KBM-7 (cell line): ENCODE data around the gene SGIP1.

Experiments
- DNase-seq: peaks from one replicate; pipeline ENCODE4 v3.0.0-alpha.2; 2015
- in situ Hi-C: fragments of 300-500 bp; cut with MboI; formaldehyde crosslinking; loops from 2 replicates; pipeline ENCODE4 v1.14.3; 2020; ENCODE audit warnings: low sequenced_read_pairs, low pct_unique_long_range_greater_than_20kb, mixed read lengths

Gene SGIP1

DNA sequence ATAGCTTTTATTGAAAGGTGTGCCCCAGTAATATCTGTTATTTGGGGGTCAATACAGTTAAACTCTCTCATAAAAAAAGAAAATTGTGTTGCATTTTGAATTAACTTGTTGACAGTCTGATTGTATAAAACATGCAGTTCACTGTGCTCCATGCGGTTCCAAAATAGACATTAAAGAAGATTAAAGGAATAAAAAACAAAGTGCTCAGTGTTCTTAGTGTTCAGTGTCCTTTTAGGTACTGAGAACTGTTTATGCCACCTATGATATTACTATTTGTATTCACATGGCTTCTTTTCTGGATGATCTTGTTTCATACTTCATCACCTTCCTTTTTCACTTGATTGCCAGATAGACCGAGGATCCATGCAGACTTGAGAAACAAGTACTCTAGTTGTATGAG is 15.3 kb upstream of the SGIP1 start:
- DNase-seq = no peak
- in situ Hi-C loops = no loop called here

- no peak for DNase-seq
- in situ Hi-C loops = no loop called here
Measured at GRCh38 chr1:66519992-66520391, 14.0 kb upstream of the SGIP1 start.

GRCh38 chr1:66520655-66521054 is 13.3 kb upstream of the SGIP1 start:
- no peak for DNase-seq
- in situ Hi-C loops = no loop called here

GRCh38 chr1:66521721-66522365 is 12.1 kb upstream of the SGIP1 start:
- in situ Hi-C loops = no loop called here

GRCh38 chr1:66523562-66523961 is 10.4 kb upstream of the SGIP1 start:
- no peak for DNase-seq
- in situ Hi-C loops = no loop called here

More at GRCh38 chr1:66521721-66522365, 12.1 kb upstream of the SGIP1 start:
- DNase-seq = no peak

DNA sequence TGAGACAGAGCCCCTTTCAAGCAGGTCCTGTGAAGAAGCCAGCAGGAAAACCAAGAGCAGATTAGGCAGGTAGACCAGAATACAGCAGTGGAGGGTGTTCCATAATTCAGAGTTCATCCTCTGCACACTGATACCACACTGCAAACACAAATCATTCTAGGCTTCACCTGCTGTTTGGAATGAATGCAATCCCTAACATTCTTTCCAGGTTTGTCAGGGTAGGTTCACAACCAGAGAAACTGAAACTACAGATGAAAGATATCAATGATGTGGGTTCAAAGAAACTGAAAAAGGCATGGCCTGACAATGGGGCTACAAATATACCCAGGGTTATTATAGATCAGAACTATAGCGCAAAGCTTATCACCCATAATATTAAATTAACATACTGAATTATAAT is 8.9 kb upstream of the SGIP1 start:
- no peak for DNase-seq
- in situ Hi-C loops = no loop called here

DNA sequence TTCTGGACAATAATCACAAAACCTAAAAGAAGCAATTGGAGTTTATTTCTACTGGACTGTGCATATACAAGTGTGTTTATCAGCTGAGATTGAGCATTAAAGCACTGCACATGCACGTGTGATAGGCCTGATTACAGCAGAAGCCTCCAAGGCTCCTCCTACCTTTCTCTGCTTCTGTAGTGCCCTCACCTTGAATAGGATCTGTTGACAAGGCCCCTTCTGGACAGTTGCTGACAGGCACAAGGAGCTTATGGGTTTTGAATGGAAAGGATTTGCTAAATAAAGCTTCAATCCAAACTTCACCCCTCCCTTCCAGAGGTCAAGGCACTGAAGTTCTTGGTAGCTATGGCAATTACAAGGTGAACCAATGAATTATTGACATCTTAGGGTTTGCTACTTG is 7.9 kb upstream of the SGIP1 start:
- in situ Hi-C loops = no loop called here

DNA sequence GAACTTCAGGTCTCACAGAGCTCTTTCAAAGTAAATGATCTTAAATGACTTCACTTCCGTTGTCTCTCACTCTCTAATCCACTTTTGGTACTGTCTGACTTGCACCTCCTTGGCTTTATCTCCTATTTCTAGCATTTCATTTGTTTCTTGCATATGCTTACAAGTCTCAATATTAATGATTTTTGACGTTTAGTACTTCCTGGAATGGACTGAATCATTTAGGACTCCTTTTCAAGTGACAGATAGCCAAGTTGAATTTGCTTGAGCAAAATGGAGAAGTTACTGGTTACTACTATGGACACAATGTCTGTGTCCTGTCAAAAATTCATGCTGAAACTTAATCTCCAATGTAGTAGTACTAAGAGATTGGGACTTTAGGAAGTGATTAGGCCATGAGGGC is 7.0 kb upstream of the SGIP1 start:
- in situ Hi-C loops = no loop called here

More for the DNA sequence above, 7.9 kb upstream of the SGIP1 start:
- DNase-seq = no peak

DNA sequence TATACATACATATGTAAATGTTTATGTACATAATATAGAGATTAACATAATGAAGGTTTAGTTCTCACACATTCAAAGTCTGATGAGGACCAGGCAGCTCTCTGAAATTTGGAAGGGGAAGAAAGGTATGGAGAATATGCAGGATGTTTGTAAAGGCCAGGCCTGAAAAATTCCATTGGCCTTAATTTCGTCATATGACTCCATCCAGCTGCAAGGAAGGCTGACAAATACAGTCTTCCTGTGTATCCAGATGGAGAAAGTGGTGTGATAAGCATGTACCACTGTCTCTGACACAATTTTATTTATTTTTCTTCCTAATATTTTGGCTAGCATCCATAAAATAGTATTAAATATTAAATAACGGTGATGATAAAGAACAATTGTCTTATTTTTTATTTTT is 6.3 kb upstream of the SGIP1 start:
- in situ Hi-C loops = no loop called here
- DNase-seq = no peak

More for the DNA sequence above, 7.0 kb upstream of the SGIP1 start:
- no peak for DNase-seq

- in situ Hi-C loops = no loop called here
- DNase-seq = no peak
Measured at GRCh38 chr1:66528580-66528979, 5.4 kb upstream of the SGIP1 start.

DNA sequence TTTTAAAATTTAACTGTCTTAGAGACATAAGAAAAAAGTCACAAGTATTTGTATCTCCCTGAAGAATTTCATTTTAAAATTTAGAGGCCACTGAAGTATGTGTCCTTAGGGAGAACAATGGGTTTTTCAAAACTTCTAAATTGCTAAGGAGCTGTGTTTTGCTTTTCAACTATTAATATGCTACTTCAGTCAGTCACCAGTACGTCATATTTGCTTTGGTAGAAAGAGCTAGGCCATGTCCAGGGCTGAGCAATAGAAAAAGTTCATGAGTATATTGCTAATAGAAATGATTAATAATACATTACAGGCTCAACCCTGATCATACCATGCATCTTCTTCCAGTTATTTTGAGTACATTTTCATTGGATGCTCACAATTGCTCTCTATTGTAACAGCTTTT is 1.7 kb upstream of the SGIP1 start:
- no peak for DNase-seq
- in situ Hi-C loops = no loop called here

- DNase-seq = no peak
- in situ Hi-C loops = no loop called here
Measured at GRCh38 chr1:66532798-66533783, 862 bp upstream of the SGIP1 start.

DNA sequence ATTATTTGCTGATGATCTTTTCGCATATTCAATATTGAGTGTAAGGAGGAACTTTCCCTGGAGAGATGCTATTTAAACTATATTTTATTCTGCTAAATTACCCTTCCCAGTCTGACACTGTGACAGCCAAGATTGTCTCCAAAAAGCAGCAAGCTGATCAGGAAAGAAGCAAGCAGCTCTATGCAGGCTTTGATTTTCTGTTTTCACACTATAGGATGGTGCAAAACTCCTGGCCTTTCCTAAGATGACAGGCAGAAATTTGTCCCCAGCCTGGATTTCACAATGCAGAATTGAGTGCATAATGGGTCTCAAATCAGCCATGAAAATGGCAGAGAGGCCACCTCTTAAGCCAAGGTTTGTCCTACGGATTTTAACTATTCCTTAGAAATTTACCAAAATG is 1.1 kb downstream of the SGIP1 start:
- no peak for DNase-seq
- in situ Hi-C loops = no loop called here

DNA sequence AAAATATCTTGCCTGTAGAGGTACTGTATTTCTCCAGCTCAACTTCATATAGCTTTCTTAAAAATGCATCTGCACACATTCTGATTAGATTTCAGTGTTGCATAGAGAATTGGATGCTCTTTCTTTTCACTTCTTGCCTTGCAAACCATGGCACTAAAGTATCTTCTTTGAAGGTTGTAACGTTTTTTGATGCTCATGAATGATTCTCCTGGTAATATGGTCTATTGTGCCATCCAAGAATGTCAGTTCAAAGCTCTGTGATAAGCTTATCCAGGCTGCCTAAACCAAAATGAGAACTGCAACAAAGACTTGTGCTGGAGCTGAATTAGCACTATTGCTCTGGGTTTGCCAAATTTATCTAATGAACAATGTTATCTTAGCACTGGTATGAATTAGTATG is 1.9 kb downstream of the SGIP1 start:
- DNase-seq = no peak
- in situ Hi-C loops = no loop called here

GRCh38 chr1:66537718-66538117 is 3.8 kb downstream of the SGIP1 start:
- no peak for DNase-seq
- in situ Hi-C loops = no loop called here

- DNase-seq = no peak
- in situ Hi-C loops = no loop called here
Measured at GRCh38 chr1:66539491-66539890, 5.5 kb downstream of the SGIP1 start.

GRCh38 chr1:66540434-66541032 is 6.6 kb downstream of the SGIP1 start:
- no peak for DNase-seq
- in situ Hi-C loops = loop anchor here (10.0 kb wide), 1 partner anchor 164 kb away; no protein-coding TSS in a partner anchor

DNA sequence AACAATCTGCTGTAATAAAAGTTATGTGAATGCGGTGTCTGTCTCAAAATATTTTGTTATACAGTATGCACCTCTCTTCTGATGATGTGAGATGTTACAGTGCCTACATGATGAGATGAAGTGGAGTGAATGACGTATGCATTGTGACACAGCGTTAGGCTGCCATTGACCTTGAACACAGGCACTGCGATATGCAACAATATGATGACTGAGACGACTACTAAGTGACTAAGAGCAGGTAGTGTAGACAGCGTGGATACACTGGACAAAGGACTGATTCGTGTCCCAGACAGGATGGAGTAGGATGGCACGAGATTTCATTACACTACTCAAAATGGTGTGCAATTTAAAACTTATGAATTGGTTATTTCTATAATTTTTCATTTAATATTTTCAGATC is 8.4 kb downstream of the SGIP1 start:
- DNase-seq = no peak
- in situ Hi-C loops = loop anchor here (10.0 kb wide), 1 partner anchor 162 kb away; no protein-coding TSS in a partner anchor

DNA sequence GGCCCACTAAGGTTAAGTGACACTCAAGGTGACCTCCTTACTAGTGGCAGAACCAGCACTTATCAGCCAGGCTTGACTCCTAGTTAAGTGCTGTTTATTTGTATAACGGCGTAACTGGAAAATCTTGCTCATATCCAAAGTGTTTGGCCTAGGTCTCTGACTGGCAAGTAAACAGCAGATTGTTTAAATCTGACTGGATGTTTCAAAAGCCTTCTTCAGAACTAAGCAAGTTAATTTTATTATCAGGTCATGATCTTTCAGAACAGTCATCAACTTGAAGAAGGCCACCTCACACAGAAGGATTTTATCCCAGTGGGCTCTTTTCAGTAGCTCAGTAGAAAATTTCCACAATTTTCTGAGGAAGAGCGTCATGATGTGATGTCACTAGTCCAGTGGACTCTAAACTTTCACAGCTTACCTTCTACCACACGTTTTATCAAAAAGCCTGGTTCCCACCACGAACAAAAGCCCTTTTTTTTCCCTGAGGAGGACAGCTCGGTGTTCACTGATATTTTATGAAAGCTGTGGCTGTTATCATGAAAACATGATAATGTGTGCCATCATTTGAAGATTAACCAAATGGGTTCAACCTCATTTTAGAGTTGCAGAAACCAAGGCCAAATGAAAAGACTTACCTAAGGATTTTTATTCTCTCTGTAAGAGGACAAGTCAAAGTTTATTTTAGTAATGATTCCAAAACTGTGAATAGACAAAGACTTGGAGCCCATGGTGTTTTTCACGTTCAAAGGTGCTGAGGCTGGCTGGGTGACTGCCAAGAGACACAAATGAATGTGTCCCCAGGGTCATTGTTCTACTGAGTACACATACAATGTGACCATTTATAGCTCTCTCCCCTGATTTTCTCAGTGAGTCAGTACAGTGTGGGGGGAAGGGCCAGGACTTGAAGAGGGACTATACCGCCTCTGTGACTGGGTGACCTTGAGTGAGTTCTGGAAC is 9.1 kb downstream of the SGIP1 start:
- in situ Hi-C loops = loop anchor here (10.0 kb wide), 1 partner anchor 162 kb away; no protein-coding TSS in a partner anchor
- no peak for DNase-seq
